DMS153 (cell line): ENCODE measurements around the gene KLF7.

Experiments used
- DNase-seq: peaks from one replicate; lab custom pipeline; 2025; lab: John Stamatoyannopoulos, UW

KLF7 gene

GRCh38 chr2:207149249-207150213 lies 16.2 kb downstream of the KLF7 start:
- no peak for DNase-seq

- DNase-seq, result no peak
Observed at GRCh38 chr2:207148020-207148419, 17.7 kb downstream of the KLF7 start.

GRCh38 chr2:207144173-207144785 lies 21.5 kb downstream of the KLF7 start:
- DNase-seq, result no peak

- no peak for DNase-seq
Observed at GRCh38 chr2:207143215-207144172, 22.3 kb downstream of the KLF7 start.

- no peak for DNase-seq
Observed at GRCh38 chr2:207142461-207142860, 23.3 kb downstream of the KLF7 start.

- no peak for DNase-seq
Observed at GRCh38 chr2:207141386-207141785, 24.4 kb downstream of the KLF7 start.

GRCh38 chr2:207140265-207140664 lies 25.5 kb downstream of the KLF7 start:
- DNase-seq, result no peak

- DNase-seq, result no peak
Observed at GRCh38 chr2:207139552-207139951, 26.2 kb downstream of the KLF7 start.

- no peak for DNase-seq
Observed at GRCh38 chr2:207138627-207139297, 27.0 kb downstream of the KLF7 start.

- no peak for DNase-seq
Observed at GRCh38 chr2:207137596-207138337, 28.0 kb downstream of the KLF7 start.

GRCh38 chr2:207136874-207137273 lies 28.9 kb downstream of the KLF7 start:
- DNase-seq, result no peak

- DNase-seq, result no peak
Observed at GRCh38 chr2:207135801-207136457, 29.8 kb downstream of the KLF7 start.

GRCh38 chr2:207135340-207135739 lies 30.4 kb downstream of the KLF7 start:
- no peak for DNase-seq

- DNase-seq, result no peak
Observed at GRCh38 chr2:207133820-207134519, 31.8 kb downstream of the KLF7 start.

- no peak for DNase-seq
Observed at GRCh38 chr2:207133458-207133819, 32.3 kb downstream of the KLF7 start.

GRCh38 chr2:207132019-207132418 lies 33.7 kb downstream of the KLF7 start:
- DNase-seq, result no peak

- no peak for DNase-seq
Observed at GRCh38 chr2:207131594-207131993, 34.2 kb downstream of the KLF7 start.

- no peak for DNase-seq
Observed at GRCh38 chr2:207130958-207131521, 34.7 kb downstream of the KLF7 start.

- DNase-seq, result no peak
Observed at GRCh38 chr2:207129821-207130220, 35.9 kb downstream of the KLF7 start.
